Measurements from ENCODE around the gene TIMM17B. TPM values are rescaled to one million over a fixed set of nuclear protein-coding genes. Genes with fewer than 3 reads are reported as not detected.

The TIMM17B gene
- 27.3 and 34.1 TPM in 2 replicates for total RNA-seq

GRCh38 chrX:48897625-48898306, at the start of gene TIMM17B, which contains the start of gene PQBP1:
Gene TIMM17B (minus strand): TSS chrX:48897768. CDS start chrX:48897749, 19 bp downstream.
Gene PQBP1 (plus strand): TSS chrX:48897930. CDS start chrX:48898510, 580 bp downstream.

DNA sequence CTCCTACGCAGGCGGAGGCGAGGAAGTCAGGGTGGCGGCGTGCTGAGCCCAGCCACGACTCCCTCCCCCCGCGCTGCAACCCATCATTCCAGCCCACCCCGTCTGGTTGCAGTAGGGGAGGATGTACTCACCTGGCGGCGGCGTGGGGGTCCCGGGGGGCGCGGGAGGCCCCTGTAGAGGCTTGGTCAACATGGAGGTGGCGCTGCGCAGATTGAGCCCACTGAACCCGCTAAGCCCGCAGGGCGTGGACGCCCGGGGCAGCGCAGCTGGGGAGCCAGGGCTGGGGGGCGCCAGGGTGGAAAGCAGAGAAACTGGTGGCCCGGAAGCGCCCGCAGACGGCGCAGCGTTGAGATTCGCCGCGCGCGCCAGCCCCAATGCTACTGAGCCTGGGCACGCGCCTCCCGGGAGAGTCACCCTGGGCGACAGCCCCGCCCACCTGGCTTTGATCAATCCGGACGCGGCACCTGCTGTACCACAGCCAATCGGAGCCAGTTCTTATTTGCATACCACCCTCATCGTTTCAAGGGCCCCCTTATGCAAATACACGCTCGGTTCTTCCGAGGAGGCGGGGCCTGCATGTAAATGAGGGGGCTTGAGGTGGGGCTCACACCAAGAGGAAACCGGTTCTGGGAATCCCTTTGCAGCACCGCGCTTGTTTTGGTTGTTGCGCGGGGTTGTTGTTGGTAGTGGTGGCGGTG, 21.2 kb upstream of the TIMM17B start, which contains the start of gene PIM2:
PIM2 (minus strand) TSS at position 382 of the 698 bp plus-strand sequence; CDS start at position 192, 190 bp downstream.

GRCh38 chrX:48911412-48912182, 14.0 kb upstream of the TIMM17B start, which contains the start of gene SLC35A2:
Gene SLC35A2 (minus strand): TSS chrX:48911646. CDS start chrX:48911636, 10 bp downstream.

Other genes with a start within 250 kb of the TIMM17B start
- 0.30 and 0.51 TPM in 2 replicates for gene WAS, start 214.0 kb downstream of the TIMM17B start, total RNA-seq
- gene SUV39H1, start 201.0 kb downstream of the TIMM17B start, total RNA-seq: 1.2 and 3.8 TPM in 2 replicates
- gene GLOD5, start 136.0 kb downstream of the TIMM17B start, total RNA-seq: not detected in 2 replicates
- gene GATA1, start 111.2 kb downstream of the TIMM17B start, total RNA-seq: not detected in 2 replicates
- 32.1 and 37.5 TPM in 2 replicates for gene HDAC6, start 95.7 kb downstream of the TIMM17B start, total RNA-seq
- not detected in 2 replicates for gene ERAS, start 71.3 kb downstream of the TIMM17B start, total RNA-seq
- gene PCSK1N, start 62.2 kb downstream of the TIMM17B start, total RNA-seq: 1.1 and 1.2 TPM in 2 replicates
- 25.8 and 29.2 TPM in 2 replicates for gene PQBP1, start 162 bp upstream of the TIMM17B start, total RNA-seq
- gene SLC35A2, start 13.9 kb upstream of the TIMM17B start, total RNA-seq: 14.3 and 25.7 TPM in 2 replicates
- 6.8 and 9.5 TPM in 2 replicates for gene PIM2, start 21.3 kb upstream of the TIMM17B start, total RNA-seq
- 38.0 and 50.4 TPM in 2 replicates for gene OTUD5, start 59.8 kb upstream of the TIMM17B start, total RNA-seq
- 0.89 and 2.6 TPM in 2 replicates for gene KCND1, start 74.1 kb upstream of the TIMM17B start, total RNA-seq
- gene GRIPAP1, start 104.5 kb upstream of the TIMM17B start, total RNA-seq: 21.1 and 28.7 TPM in 2 replicates
- gene TFE3, start 145.6 kb upstream of the TIMM17B start, total RNA-seq: 25.8 and 55.0 TPM in 2 replicates
- gene CCDC120, start 161.2 kb upstream of the TIMM17B start, total RNA-seq: 0.30 and 0.65 TPM in 2 replicates
- 10.4 and 19.3 TPM in 2 replicates for gene PRAF2, start 176.2 kb upstream of the TIMM17B start, total RNA-seq
- gene WDR45, start 182.1 kb upstream of the TIMM17B start, total RNA-seq: 20.5 and 21.2 TPM in 2 replicates
- 13.7 and 18.1 TPM in 2 replicates for gene GPKOW, start 226.0 kb upstream of the TIMM17B start, total RNA-seq